HG02763 (cell line): ENCODE measurements around the gene BCAS4.
"Not testable (repeated sequence)": the region's sequence is repeated elsewhere in the genome, so short reads cannot be mapped to it uniquely, and the experiment has no call there.

Experiments
- ATAC-seq: cut with Tn5 transposase; IDR thresholded peaks from one replicate; pipeline ENCODE4 v1.9.1; 2021; ENCODE audit warnings: mild to moderate bottlenecking, moderate library complexity; ENCODE audit not compliant: unreplicated experiment

Gene BCAS4

GRCh38 chr20:50798650-50799049, 3.8 kb downstream of the BCAS4 start:
- ATAC-seq = no peak

DNA sequence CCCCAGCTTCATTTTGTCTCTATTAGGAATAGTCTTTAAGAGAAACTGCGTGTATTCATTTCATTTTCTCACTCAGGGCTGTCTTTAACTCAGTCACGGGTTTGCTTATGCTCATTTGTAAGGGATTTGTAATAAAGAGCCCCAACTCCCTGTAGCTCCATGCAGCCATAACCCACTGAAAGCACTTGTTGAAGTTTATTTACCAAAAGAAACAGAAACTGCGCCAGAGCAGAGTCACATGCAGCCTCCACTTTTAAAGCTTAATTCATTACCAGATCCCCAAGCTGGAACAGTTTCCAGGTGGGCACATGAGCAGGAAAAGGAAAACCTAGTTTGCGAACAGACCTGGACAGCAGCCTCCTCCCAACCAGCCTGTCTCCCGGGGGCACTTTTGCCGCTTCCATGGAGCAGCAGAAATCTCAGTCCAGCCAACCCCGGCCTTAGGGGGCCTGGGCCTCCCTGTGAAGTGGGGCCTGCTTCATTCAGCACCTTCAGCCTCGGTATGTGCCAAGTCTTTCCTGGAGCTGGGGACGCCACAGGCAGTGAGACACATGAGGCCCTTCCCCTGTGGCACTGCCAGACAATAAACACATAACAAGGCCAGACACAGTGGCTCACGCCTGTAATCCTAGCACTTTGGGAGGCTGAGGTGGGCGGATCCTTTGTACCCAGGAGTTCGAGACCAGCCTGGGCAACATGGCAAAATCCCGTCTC, 4.5 kb downstream of the BCAS4 start:
- ATAC-seq = no peak

DNA sequence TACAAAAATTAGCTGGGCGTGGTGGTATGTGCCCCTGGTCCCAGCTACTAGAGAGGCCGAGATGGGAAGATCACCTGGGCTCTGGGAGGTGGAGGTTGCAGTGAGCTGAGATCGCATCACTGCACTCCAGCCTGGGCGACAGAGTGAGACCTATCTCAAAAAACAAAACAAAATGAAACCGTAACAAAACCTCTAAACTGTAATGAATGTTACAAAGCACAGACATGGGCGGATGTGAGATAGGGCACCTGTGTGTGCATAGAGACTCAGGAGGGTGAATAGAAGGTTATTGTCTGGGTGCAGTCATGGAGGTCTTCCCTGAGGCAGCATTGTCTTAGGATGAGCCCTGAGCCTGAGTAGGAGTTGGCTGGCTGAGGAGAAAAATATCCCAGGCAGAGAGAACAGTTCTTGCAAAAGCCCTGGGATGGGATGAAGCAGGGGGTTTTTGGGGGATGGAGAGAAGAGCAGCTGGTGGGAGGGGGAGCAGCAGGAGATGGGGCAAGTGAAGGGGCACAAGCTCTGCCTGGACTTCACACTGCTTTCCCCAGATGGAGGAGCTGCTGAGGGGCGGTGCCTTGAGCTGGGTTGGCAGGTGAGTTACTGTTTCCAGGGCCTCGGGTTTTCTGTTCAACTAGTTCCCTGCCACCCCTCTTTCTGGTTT, 5.2 kb downstream of the BCAS4 start:
- peak; percentile 35 for ATAC-seq

- not testable (repeated sequence) for ATAC-seq
These were observed 6.3 kb downstream of the BCAS4 start for GRCh38 chr20:50800986-50801746.

GRCh38 chr20:50801747-50802125, 6.9 kb downstream of the BCAS4 start:
- ATAC-seq = no peak

GRCh38 chr20:50802289-50802688, 7.4 kb downstream of the BCAS4 start:
- no peak for ATAC-seq

GRCh38 chr20:50804437-50805348, 9.8 kb downstream of the BCAS4 start:
- no peak for ATAC-seq

- no peak for ATAC-seq
These were observed 10.5 kb downstream of the BCAS4 start for GRCh38 chr20:50805349-50805684.

- no peak for ATAC-seq
These were observed 11.4 kb downstream of the BCAS4 start for GRCh38 chr20:50806126-50806768.

- no peak for ATAC-seq
These were observed 15.2 kb downstream of the BCAS4 start for GRCh38 chr20:50810063-50810462.

GRCh38 chr20:50810842-50811241, 16.0 kb downstream of the BCAS4 start:
- no peak for ATAC-seq

GRCh38 chr20:50813101-50813643, 18.3 kb downstream of the BCAS4 start:
- no peak for ATAC-seq

DNA sequence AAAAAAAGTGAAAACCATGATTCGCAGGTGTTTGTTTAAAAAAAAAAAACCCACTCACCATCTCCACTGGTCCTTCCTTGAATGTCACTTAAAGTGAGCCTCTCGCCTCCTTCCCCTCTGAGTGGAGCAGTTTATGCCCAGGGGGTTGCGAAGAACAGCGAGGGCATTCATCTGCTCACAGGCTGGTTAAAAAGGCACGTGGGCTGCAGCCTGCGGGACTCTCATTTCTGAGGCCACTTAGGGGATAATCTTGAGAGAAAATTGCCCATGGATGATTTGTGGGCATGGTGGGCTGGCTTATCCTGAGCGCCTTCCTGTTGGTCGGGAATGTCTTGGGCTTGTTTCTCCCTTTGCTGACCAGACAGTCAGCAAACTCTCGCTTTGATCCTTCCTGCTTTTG, 18.9 kb downstream of the BCAS4 start:
- no peak for ATAC-seq

GRCh38 chr20:50814438-50815161, 19.7 kb downstream of the BCAS4 start:
- ATAC-seq = no peak

- ATAC-seq = peak; percentile 55
These were observed 20.5 kb downstream of the BCAS4 start for GRCh38 chr20:50815162-50815989.

GRCh38 chr20:50817776-50818172, 22.9 kb downstream of the BCAS4 start:
- no peak for ATAC-seq

DNA sequence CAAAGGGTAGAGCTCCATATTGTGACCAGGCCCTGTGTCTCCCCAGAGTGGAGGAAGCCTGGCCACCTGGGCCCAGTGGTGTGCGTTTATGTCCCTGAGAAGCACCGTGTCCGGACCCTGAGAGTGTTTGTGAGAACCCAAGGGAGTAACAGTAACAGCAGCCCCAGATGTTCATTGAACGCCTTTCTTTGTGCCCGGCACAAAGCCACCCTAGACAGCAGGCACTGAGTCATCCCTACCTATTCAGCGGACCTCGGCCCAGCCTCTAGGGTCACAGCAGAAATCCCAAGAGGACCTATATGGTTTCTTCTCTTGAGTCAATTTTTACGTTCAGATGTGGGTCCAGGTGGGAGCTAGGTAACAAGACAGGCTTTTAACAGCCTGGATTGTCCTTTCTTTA, 24.5 kb downstream of the BCAS4 start:
- no peak for ATAC-seq

DNA sequence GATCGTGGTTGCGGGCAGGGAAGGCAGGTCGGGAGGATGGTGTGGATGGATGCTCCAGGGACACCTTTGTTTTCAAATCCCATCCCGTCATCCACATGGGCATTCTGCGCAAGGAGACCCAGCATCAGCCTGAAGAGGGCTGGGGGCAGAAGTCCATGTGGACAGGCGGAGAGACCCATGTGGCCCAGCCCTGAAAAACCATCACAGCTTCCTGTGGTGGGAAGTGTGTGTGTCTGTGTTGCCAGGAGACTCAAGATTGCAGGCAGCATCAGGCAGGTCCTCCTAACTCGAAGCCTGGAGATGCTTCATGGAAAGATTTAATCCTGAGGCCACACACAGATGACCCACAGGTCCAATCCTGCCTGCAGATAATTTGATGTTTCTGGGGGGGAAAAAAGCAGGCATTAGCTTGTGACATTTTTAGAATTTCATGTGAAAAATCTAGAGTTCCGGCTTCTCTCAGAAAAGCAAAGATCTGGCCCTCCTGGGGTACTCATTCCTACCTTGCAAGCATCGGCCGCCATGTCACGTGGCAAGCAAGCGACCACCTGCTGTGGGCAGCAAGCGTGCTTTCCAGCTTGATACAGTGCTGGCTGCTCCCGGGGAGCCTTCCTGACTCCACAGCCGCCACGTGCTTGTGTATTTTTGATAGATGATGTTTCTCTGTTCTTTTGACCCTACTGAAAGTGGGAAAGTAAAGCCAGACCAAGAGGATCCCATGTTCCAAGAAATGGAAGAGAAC, 25.8 kb downstream of the BCAS4 start:
- ATAC-seq = no peak
